ENCODE measurements around the gene URI1.
A peak's percentile ranks its signal among the peaks of the same experiment; 100 is the strongest.

- TF ChIP-seq CTCF (IDR thresholded peaks at IDR 0.05; ENCODE audit: borderline replicate concordance, extremely low read depth, low read length, poor library complexity, severe bottlenecking) (peak; percentile 54), EZH2 (IDR thresholded peaks at IDR 0.05; ENCODE audit: borderline replicate concordance, low read depth, low read length, severe bottlenecking) (no peak)
These were observed 104.5 kb downstream of the URI1 start for GRCh38 chr19:30046522-30046921.
